MCF 10A (cell line): ENCODE results near the gene UBN2. TPM values are rescaled to one million over a fixed set of nuclear protein-coding genes. Genes with fewer than 3 reads are reported as not detected.

Experiments used
- BruUV-seq: library from RNA; stranded (reverse); fragments of 400-500 nt; replicated peaks from 2 replicates; lab custom pipeline; 2021; lab: Mats Ljungman, UMichigan
- CTCF ChIA-PET: fragments of 300-600 bp; sonication (Branson Sonifier 250); formaldehyde crosslinking; extraction: SDS; loops from one replicate; lab custom pipeline; 2021; ENCODE audit warnings: antibody characterized with exemption, inconsistent platforms; lab: Yijun Ruan, JAX
- POLR2A ChIA-PET: fragments of 300-600, 350-650 bp; sonication (Branson Sonifier 250); formaldehyde crosslinking; extraction: SDS; loops from one replicate; lab custom pipeline; 2020; ENCODE audit warnings: antibody characterized with exemption, inconsistent platforms; lab: Yijun Ruan, JAX
- DNase-seq: peaks from one replicate; pipeline ENCODE4 v3.0.0-alpha.2; 2018; ENCODE audit not compliant: unreplicated experiment
- H3K27ac Mint-ChIP-seq: one replicate; pipeline ENCODE4 v1.8.0; 2022; ENCODE audit warnings: mild to moderate bottlenecking, low read depth, mixed read lengths; ENCODE audit not compliant: unreplicated experiment
- H3K27me3 Mint-ChIP-seq: one replicate; pipeline ENCODE4 v1.8.0; 2022; ENCODE audit warnings: mixed read lengths; ENCODE audit not compliant: insufficient read depth, unreplicated experiment
- H3K36me3 Mint-ChIP-seq: one replicate; pipeline ENCODE4 v1.8.0; 2022; ENCODE audit warnings: mild to moderate bottlenecking, moderate library complexity, mixed read lengths; ENCODE audit not compliant: insufficient read depth, unreplicated experiment
- H3K4me1 Mint-ChIP-seq: one replicate; pipeline ENCODE4 v1.8.0; 2022; ENCODE audit warnings: mixed read lengths; ENCODE audit not compliant: insufficient read depth, unreplicated experiment
- H3K4me3 Mint-ChIP-seq: one replicate; pipeline ENCODE4 v1.8.0; 2022; ENCODE audit warnings: mild to moderate bottlenecking, moderate library complexity, mixed read lengths; ENCODE audit not compliant: unreplicated experiment
- H3K9me3 Mint-ChIP-seq: one replicate; pipeline ENCODE4 v1.8.0; 2022; ENCODE audit warnings: mixed read lengths; ENCODE audit not compliant: unreplicated experiment
- intact Hi-C: fragments of 100-400 bp; cut with micrococcal nuclease; formaldehyde crosslinking; loops from 2 replicates; pipeline ENCODE4 v1.14.1; 2022
- total RNA-seq: library from RNA; stranded (reverse); gene quantifications from 2 replicates; pipeline ENCODE4 v1.2.3, GENCODE V29; 2022
- TF ChIP-seq, protein P1 (sequence below): fragments of 200-600 bp; IDR thresholded peaks from one replicate; pipeline ENCODE4 v1.8.0; 2022; ENCODE audit warnings: antibody characterized with exemption, mild to moderate bottlenecking; ENCODE audit not compliant: unreplicated experiment

Gene UBN2
- total RNA-seq, 1 experiment from 2014 or later, result 18.7 TPM

DNA sequence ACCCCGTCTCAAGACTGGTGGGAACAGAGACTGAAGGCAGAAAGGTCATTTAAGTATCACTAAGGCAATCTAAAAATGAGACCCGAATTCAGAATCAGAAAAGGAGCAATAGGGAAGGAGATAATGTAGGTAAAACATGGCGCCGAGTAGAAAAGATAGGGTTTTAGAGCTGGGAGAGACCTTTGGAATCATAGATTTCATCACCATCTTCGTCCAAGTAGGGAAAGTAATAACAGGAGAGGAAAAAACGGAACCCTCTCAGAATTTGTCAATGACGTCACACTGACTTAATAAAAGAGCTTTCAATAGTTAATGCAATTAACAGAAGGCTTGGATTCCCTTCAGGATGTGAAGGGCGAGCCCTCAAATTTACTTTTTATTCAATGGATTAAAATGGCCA, 1.0 kb upstream of the UBN2 start:
- peaks cover 5% of the 10 kb centered on the region for H3K4me1 Mint-ChIP-seq
- H3K27ac Mint-ChIP-seq, result no peak overlapping the region
- TF ChIP-seq, protein P1, sequence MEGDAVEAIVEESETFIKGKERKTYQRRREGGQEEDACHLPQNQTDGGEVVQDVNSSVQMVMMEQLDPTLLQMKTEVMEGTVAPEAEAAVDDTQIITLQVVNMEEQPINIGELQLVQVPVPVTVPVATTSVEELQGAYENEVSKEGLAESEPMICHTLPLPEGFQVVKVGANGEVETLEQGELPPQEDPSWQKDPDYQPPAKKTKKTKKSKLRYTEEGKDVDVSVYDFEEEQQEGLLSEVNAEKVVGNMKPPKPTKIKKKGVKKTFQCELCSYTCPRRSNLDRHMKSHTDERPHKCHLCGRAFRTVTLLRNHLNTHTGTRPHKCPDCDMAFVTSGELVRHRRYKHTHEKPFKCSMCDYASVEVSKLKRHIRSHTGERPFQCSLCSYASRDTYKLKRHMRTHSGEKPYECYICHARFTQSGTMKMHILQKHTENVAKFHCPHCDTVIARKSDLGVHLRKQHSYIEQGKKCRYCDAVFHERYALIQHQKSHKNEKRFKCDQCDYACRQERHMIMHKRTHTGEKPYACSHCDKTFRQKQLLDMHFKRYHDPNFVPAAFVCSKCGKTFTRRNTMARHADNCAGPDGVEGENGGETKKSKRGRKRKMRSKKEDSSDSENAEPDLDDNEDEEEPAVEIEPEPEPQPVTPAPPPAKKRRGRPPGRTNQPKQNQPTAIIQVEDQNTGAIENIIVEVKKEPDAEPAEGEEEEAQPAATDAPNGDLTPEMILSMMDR, result no peak
- BruUV-seq, result no TSS peak
- DNase-seq, result no peak
- ChIA-PET CTCF (interaction anchor here (0.9 kb wide), 1 partner anchor 110 kb away, joined by 3 read pairs; no protein-coding TSS in a partner anchor), POLR2A (interaction anchor here (0.7 to 5.3 kb wide), 8 partner anchors 9 to 133 kb away, joined by 3 to 98 read pairs (median 7); a partner anchor contains a TSS)
- H3K9me3 Mint-ChIP-seq, result no peaks in the 10 kb centered on the region
- H3K27me3 Mint-ChIP-seq, result no peaks in the 10 kb centered on the region
- intact Hi-C loops, result no loop called here
- H3K4me3 Mint-ChIP-seq, result peak overlapping the region; percentile 95
- peaks cover 7% of the 10 kb centered on the region for H3K36me3 Mint-ChIP-seq

DNA sequence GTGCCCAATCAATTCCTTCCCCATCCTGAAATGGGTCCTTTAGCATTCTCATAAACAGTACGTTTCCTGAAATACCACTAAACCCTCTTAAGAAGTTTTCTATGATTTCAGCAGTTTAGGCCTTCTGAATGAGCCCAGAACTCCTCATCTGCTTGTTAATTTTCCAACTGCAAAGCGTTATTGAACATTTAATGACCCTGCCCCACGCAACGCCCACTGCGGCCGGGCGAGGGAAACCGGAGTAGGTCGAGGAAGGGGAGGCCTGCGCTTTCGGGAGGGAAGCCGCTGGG, 608 bp upstream of the UBN2 start:
- Mint-ChIP-seq H3K9me3 (no peaks in the 10 kb centered on the region), H3K36me3 (peaks cover 7% of the 10 kb centered on the region), H3K4me1 (peaks cover 5% of the 10 kb centered on the region), H3K27me3 (no peaks in the 10 kb centered on the region), H3K27ac (peak overlapping the region; percentile 99), H3K4me3 (peak overlapping the region; percentile 95)
- ChIA-PET POLR2A (interaction anchor here (0.5 to 5.3 kb wide), 14 partner anchors 9 to 220 kb away, joined by 3 to 98 read pairs (median 4); a partner anchor contains a TSS), CTCF (interaction anchor here (0.9 kb wide), 1 partner anchor 110 kb away, joined by 3 read pairs; no protein-coding TSS in a partner anchor)
- TSS peak; percentile 58 for BruUV-seq
- TF ChIP-seq, protein P1, result no peak
- intact Hi-C loops, result no loop called here
- no peak for DNase-seq

DNA sequence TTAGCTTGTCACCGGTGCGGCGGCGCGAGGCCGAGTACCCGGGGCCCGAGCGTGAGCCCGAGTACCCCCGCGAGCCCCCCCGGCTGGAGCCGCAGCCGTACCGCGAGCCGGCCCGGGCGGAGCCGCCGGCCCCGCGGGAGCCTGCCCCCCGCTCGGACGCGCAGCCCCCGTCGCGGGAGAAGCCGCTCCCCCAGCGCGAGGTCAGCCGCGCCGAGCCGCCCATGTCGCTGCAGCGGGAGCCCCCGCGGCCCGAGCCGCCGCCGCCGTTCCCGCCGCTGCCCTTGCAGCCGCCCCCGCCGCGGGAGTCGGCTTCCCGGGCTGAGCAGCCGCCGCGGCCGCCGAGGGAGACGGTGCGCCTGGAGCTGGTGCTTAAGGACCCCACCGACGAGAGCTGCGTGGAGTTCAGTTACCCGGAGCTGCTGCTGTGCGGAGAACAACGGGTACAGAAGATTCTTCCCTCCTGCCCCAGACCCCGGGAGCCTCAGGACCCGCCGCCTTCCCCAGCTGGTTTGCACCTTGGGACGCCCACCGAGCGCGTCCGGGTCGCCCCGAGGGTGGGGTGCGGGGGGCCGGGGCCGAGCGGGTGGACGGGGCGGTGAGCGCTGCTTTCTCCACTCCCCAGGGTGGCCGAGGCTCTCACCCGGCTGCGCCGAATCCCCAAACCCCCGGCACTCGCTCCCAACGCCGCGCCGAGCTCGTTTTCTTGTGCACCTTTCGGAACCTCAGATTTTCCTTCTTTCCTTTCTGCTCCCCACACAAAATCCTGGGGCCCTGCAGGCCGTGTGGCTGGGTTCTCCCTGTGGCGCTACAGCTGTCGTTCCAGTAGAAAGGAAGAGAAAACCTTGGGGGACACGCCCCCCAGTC, 708 bp downstream of the UBN2 start:
- H3K36me3 Mint-ChIP-seq, result peaks cover 9% of the 10 kb centered on the region
- peaks cover 14% of the 10 kb centered on the region for H3K4me1 Mint-ChIP-seq
- ChIA-PET POLR2A (interaction anchor here (0.7 to 5.3 kb wide), 18 partner anchors 10 to 946 kb away, joined by 3 to 98 read pairs (median 5); partner anchors contain the start of genes KDM7A and LUC7L2), CTCF (interaction anchor here (0.6 to 1.2 kb wide), 3 partner anchors 11 to 118 kb away, joined by 3 to 4 read pairs (median 3); no protein-coding TSS in a partner anchor)
- TF ChIP-seq, protein P1, result no peak
- no peaks in the 10 kb centered on the region for H3K9me3 Mint-ChIP-seq
- BruUV-seq, result no TSS peak
- intact Hi-C loops, result loop anchor here (1.0 to 2.0 kb wide), 2 partner anchors 109 to 122 kb away; partner anchors contain the start of genes FMC1 and ZC3HAV1
- H3K4me3 Mint-ChIP-seq, result peak overlapping the region; percentile 95
- H3K27ac Mint-ChIP-seq, result peak overlapping the region; percentile 99
- H3K27me3 Mint-ChIP-seq, result no peaks in the 10 kb centered on the region
- DNase-seq, result peak; percentile 56

DNA sequence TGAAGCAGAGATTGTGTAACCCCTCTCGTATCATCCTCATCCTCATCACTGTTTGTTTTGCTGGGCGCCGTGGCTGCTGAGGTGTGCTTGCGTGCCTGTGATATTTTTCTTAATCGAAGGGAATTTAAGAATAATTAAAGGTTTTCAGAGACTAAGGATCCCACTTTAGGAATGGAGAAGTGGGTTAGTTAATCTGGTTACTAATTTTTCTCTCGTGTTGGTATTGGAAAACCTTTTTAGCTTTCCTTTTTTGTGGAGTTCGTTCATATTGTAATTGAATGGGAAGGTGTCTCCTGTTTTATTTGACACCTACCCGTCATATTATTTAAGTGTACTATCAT, 1.3 kb downstream of the UBN2 start:
- intact Hi-C loops, result loop anchor here (2.0 kb wide), 1 partner anchor 108 kb away; the partner anchor contains the start of gene FMC1
- CTCF ChIA-PET, result interaction anchor here (0.5 to 1.2 kb wide), 3 partner anchors 11 to 107 kb away, joined by 3 read pairs; no protein-coding TSS in a partner anchor
- peak overlapping the region; percentile 96 for H3K27ac Mint-ChIP-seq
- H3K4me1 Mint-ChIP-seq, result peaks cover 14% of the 10 kb centered on the region
- no TSS peak for BruUV-seq
- peaks cover 15% of the 10 kb centered on the region for H3K36me3 Mint-ChIP-seq
- H3K9me3 Mint-ChIP-seq, result no peaks in the 10 kb centered on the region
- H3K4me3 Mint-ChIP-seq, result peak overlapping the region; percentile 95
- POLR2A ChIA-PET, result interaction anchor here (0.7 to 5.3 kb wide), 13 partner anchors 10 to 945 kb away, joined by 3 to 98 read pairs (median 6); partner anchors contain the start of genes KDM7A and LUC7L2
- H3K27me3 Mint-ChIP-seq, result no peaks in the 10 kb centered on the region
- TF ChIP-seq, protein P1, result no peak
- DNase-seq, result no peak
